GM21526 (cell line): Measurements from ENCODE around the gene OSCP1.

ENCODE experiments used
- ATAC-seq: cut with Tn5 transposase; IDR thresholded peaks from one replicate; pipeline ENCODE4 v1.9.1; 2021; ENCODE audit warnings: moderate library complexity; ENCODE audit not compliant: unreplicated experiment, low FRiP score

The OSCP1 gene

DNA sequence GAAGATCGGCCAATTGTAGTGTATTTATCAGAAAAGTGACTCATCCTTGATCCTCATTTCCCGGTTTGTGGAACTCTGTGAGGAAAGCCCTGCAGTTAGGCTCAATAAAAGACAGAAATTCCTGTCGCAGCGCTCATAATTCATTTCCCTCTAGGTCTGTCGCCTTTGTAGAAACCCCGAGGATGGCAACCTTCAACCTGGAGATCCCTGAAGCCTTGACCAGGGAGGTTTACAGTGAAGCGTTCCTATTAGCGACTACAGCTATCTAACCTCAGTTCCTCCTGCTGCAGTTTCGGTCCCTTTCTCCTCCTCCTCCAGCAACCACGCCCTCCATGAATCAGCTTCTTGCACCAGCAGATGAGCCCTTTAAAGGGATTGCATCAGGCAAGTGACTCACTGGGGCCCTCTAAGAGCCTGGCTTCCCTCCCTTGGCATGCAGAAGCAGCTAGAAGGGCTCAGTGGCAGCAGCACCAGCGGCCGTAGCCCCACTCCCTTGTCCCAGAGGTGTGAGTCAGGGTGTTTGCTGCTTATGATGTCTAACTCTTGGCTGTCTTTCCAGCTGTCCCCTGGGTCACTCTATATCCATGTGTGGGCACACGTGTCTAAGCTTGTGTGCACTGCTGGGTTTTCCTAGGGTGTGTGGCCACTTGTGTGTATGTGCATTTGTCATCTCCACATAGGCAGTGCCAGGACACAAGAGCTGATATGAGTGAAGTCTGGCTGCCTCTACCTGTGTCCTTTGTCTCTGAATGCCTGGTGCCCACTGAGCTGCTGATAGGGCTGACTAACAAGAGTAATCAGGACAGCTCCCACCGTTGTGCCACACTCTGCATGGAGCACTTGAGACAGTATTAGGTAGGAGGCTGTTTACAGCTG, 63.7 kb downstream of the OSCP1 start:
- ATAC-seq, result peak; percentile 35

DNA sequence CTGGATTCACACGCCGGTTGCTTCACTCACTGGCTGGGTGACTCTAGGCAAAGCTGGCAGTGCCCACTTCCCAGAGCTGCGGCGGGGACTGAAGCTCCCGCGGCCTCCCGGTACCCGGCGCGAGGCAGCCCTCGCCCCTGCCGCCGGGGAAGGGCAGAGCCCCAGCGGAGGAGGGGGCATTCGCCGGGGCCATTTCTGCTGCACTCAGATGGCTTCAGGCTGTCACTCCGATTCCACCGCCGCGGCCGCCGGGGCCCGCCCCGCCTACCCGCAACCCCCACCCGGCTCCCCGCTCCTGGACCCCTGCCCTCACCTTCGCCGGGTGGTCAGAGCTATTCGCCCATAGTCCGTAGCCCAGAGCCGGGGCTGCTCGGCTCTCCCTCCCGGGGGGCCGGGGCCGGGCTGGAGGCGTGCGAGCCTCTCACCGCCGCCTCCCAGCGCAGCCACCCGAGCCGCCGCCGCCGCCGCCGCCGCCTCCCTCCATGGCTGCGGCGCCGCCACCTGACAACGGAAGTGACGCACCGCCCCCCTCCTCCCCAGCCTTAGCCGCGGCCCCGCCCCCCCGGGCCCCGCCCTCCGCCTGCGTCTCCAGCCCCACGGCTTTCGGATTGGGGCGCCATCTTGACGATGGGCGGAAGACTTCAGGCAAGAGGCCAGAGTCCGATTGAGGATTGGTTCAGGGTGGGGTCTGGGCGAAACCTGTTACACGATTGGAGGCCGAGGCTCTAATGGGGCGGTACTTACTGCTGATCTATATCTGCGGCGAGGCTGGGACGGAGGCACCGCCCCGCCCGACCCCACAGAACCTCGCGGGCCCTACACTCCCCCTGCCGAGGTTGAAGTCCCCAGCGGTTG, 64.6 kb downstream of the OSCP1 start, which contains the start of gene STK40:
STK40 (minus strand) TSS at position 515 of the 855 bp plus-strand sequence. CDS start 24,592 bp downstream, outside the sequence.
- ATAC-seq, result peak; percentile 80

DNA sequence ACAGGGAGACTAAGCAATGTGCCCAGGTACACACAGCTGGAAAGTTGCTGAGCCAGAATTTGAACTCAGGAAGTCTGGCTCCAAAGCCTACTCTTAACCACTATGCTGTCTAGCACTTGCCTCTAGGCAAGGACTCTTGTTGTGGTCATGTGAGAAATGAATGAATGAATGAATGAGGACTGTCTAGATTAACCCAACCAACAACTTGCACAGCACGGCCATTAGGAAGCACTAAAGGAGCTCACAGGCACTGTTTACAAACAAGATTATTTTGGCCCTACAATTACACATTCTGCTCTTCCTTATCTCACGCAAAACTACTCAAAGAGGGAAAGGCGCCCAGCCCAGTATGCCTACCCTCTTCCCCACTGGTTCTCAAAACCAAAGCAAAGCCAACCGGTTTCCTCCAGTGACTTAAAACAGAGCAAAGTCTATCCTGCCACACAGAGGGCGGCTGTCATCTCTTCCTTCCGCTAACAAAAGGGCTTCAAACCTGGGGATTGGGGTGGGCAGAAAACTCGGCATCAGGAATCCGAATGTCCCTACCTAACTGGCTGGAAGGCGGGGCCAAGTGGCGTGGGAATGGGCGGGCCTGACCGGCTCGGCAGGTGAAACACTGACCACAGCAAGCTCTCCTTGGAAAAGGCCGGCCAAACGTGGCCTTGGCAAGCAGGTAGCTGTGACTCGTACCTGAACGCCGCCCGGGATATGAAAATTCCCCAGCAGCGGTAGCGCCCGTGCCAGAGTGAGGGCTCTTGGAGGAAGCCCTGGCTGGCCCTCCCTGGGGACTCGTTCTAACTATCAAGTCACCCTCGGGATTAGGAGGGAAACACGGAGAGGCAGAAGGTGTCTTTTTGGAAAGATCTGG, 65.5 kb downstream of the OSCP1 start:
- ATAC-seq, result no peak

- no peak for ATAC-seq
Measured at GRCh38 chr1:36383240-36383639, 67.0 kb downstream of the OSCP1 start.

- no peak for ATAC-seq
Measured at GRCh38 chr1:36382669-36383068, 67.6 kb downstream of the OSCP1 start.

GRCh38 chr1:36382231-36382630, 68.0 kb downstream of the OSCP1 start:
- no peak for ATAC-seq

- no peak for ATAC-seq
Measured at GRCh38 chr1:36381405-36381804, 68.8 kb downstream of the OSCP1 start.

GRCh38 chr1:36380782-36381181, 69.5 kb downstream of the OSCP1 start:
- no peak for ATAC-seq

- ATAC-seq, result no peak
Measured at GRCh38 chr1:36380143-36380619, 70.1 kb downstream of the OSCP1 start.

DNA sequence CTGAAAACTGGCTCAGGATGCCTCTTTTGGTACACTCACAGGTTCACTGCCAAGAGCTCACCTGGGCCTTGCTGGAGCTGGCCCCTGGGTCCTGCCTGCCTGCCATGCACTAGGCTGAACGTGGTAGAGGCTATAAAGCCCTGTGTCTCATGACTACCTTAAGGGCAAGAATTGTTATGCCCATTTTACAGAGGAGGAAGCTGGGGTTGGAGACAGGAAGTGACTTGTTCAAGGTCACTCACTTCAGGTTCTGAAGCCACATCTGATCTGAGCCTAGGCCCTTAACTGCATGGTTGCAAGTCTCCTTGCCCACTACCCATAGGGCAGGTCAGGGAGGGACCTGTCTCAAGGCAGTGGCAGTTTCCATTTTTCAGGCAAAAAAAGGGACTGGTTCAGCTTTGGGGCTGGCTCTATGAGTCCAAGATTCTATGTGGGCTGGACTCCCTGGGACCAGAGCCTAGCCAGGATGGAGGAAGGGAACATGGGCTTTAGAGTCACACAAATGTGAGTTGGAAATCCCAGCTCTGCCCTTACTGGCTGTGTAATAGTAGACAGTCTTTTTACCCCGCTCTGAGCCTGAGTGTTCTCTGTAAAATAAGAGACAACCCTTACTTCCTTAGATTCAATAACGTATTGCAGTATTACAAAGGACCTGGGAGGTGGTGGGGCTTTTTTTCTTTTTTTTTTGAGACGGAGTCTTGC, 72.3 kb downstream of the OSCP1 start:
- ATAC-seq, result no peak

GRCh38 chr1:36372617-36373016, 77.6 kb downstream of the OSCP1 start:
- no peak for ATAC-seq

GRCh38 chr1:36369061-36369861, 81.0 kb downstream of the OSCP1 start:
- no peak for ATAC-seq
